GM12873 (cell line): ENCODE measurements around the gene SATB1.

Experiments used
- TF ChIP-seq, protein P1 (sequence below): IDR thresholded peaks from 2 replicates; pipeline ENCODE4 v1.5.1; 2012; ENCODE audit warnings: low read depth, mild to moderate bottlenecking, moderate library complexity, low read length, control low read depth; ENCODE audit not compliant: insufficient read depth; ENCODE audit errors: missing control alignments

The SATB1 gene

GRCh38 chr3:18349197-18349798 is 75.8 kb downstream of the SATB1 start:
- TF ChIP-seq, protein P1, sequence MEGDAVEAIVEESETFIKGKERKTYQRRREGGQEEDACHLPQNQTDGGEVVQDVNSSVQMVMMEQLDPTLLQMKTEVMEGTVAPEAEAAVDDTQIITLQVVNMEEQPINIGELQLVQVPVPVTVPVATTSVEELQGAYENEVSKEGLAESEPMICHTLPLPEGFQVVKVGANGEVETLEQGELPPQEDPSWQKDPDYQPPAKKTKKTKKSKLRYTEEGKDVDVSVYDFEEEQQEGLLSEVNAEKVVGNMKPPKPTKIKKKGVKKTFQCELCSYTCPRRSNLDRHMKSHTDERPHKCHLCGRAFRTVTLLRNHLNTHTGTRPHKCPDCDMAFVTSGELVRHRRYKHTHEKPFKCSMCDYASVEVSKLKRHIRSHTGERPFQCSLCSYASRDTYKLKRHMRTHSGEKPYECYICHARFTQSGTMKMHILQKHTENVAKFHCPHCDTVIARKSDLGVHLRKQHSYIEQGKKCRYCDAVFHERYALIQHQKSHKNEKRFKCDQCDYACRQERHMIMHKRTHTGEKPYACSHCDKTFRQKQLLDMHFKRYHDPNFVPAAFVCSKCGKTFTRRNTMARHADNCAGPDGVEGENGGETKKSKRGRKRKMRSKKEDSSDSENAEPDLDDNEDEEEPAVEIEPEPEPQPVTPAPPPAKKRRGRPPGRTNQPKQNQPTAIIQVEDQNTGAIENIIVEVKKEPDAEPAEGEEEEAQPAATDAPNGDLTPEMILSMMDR = no peak

DNA sequence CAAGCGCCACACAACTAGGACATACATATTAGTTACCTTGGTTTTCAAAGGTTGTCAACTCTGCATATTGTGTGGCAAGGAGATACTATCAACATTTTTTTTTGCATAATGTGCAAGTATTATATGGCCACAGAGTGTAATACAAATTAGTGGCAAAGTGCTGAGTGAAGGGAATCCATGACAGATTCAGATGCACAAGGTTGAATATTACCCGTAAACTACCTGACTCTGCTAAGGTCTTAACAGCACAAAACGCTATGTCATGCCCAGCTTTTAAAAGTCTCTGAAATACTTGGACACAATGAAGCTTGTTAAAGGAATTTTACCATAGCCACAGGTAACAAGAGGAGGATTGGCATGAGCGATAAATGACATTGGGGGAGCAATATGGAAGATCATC is 79.0 kb downstream of the SATB1 start:
- TF ChIP-seq, protein P1 = no peak

GRCh38 chr3:18345015-18345367 is 80.1 kb downstream of the SATB1 start:
- TF ChIP-seq, protein P1 = no peak

DNA sequence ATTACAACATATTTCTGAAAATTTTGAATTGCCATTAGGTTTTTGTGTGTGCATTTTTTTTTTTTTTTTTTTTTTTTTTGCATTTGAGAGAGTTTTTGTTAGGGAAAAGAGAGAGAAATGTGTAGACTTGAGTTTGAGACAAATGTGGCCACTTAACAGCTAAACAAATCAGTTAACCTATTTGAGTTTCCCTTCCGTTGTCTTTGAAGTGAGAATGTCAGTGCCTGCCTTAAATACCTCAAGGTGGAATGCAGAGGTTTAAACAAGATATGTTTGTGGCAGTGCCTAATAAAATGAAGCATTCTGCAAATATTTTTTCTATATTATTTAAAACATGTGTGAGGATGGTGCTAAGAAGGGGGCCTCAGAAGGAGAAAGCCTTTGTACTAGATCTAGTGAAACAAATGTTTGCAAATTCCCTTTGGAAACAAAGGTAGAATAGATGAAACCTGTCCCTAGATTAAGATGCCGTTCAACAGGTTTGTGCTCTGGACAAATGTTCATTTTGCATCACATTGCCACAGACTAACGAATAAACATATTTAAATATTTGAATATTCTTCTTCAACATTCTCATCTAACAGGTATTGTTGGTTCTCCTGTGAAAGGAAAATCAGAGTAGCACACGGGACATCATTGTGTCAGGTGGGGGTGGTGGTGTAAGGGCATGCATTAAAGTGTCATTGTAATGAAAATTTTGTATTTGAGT is 80.7 kb downstream of the SATB1 start:
- TF ChIP-seq, protein P1 = no peak

DNA sequence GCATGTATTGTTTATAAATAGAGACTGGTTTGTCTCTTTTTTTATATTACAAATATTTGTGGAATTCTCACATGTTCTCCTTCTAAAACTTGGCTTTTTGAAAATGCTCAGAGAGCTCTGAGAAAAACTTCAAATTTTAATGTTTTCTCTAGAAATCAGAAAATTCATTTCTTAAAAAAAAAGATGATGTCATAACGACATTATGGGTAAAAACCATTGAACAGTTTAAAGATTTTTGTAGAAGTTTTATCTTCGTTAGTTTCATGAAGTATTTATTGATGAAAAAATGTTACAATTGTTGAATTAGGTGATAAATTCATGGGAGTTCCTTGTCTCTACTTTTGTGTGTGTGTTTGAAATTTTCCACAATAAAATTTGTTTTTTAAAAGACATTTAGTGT is 81.3 kb downstream of the SATB1 start:
- TF ChIP-seq, protein P1 = no peak

DNA sequence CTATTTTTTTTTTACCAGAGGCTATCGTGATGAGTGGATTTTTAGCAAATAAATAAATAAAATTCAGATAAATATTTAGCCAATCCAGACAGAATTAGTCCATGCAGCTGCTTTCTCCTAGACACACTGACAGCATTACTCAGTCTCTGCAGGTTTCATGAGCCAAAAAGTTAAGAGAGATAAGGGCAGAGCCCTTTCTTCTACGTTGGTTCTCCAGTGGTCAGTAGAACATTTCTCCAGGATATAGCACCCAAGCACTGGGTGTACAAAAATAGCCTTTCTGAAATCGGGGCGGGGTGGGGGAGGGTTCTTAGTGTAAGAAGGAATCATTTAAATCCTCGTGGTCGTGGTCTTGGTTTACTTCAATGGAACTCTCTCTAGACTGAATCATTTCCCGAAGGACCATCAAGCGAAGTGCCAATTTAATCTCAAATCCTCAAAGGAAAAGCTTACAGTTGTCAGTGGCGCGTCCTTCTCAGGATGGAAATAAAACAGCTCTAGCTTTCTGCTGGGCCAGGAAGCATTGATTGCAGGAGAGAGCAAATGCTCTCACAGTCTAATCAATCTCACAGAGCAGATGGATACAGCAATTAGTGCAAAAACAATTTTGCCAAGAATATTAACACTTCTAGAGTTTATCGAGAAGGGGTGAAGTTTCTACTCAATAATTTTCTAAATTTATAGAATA is 86.2 kb downstream of the SATB1 start:
- TF ChIP-seq, protein P1 = no peak

GRCh38 chr3:18337231-18337630 is 87.9 kb downstream of the SATB1 start:
- TF ChIP-seq, protein P1 = no peak
